GM21619 (cell line): Measurements from ENCODE around the gene SGSM2.

Experiments
- ATAC-seq: cut with Tn5 transposase; IDR thresholded peaks from one replicate; pipeline ENCODE4 v1.9.1; 2021; ENCODE audit not compliant: unreplicated experiment

The SGSM2 gene

GRCh38 chr17:2416010-2416734 is 78.9 kb downstream of the SGSM2 start:
- ATAC-seq: no peak

- ATAC-seq: no peak
Measured at GRCh38 chr17:2418572-2418971, 81.3 kb downstream of the SGSM2 start.

- no peak for ATAC-seq
Measured at GRCh38 chr17:2419486-2419885, 82.2 kb downstream of the SGSM2 start.

GRCh38 chr17:2420176-2420575 is 82.9 kb downstream of the SGSM2 start:
- ATAC-seq: no peak

GRCh38 chr17:2421315-2422147 is 84.2 kb downstream of the SGSM2 start:
- ATAC-seq: no peak

GRCh38 chr17:2423271-2423670 is 86.0 kb downstream of the SGSM2 start:
- no peak for ATAC-seq

- ATAC-seq: no peak
Measured at GRCh38 chr17:2427215-2427614, 89.9 kb downstream of the SGSM2 start.

GRCh38 chr17:2427910-2428309 is 90.6 kb downstream of the SGSM2 start:
- ATAC-seq: no peak
